ENCODE data around the gene NAV3. TPM values are rescaled to one million over a fixed set of nuclear protein-coding genes. Genes with fewer than 3 reads are reported as not detected.

NAV3 gene
- total RNA-seq, 1 experiment from 2014 or later, result 71.0 TPM

- no peak for DNase-seq (ENCODE audit: low read depth)
These were observed 149.0 kb downstream of the NAV3 start for GRCh38 chr12:77979597-77980250.

- DNase-seq (ENCODE audit: low read depth), result no peak
These were observed 150.1 kb downstream of the NAV3 start for GRCh38 chr12:77980782-77981181.

- no peak for DNase-seq (ENCODE audit: low read depth)
These were observed 153.2 kb downstream of the NAV3 start for GRCh38 chr12:77983859-77984258.

- no peak for DNase-seq (ENCODE audit: low read depth)
These were observed 162.1 kb downstream of the NAV3 start for GRCh38 chr12:77992760-77993159.

- DNase-seq (ENCODE audit: low read depth), result no peak
These were observed 163.0 kb downstream of the NAV3 start for GRCh38 chr12:77993658-77994057.

DNA sequence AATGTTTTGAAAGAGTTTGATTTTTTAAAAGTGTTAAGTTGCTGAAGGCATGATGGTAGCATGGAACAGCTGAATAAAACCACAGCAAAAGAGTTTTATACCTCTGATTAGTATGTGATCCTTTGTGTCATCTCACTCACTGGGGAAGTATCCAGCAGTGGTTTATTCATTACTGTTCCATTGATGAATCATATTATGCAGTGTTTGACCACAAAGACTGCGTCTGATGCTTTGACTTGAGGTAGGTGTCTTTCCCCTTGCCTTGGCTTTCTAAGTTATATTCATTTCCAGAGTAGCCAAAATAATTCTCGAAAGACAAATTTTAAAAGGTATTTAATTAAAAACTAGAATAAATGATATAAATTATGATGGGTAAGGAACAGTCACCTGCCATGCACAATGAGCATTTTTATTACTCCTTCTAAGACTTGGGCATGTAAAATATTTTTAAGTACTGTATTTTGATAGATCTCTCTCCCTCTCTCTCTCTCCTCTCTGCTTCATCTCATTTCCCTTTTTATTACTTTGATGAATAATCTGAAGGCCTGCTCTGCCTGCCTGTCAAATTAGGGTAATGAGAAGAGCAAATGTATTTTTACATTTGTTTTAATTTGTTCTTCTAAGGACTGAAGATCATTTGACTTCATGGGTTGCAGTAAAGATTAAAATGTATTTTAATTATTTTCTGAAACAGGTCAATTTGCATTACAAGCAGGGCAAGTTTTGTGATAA lies 164.9 kb downstream of the NAV3 start:
- DNase-seq (ENCODE audit: low read depth), result peak; percentile 91

GRCh38 chr12:77996670-77997069 lies 166.0 kb downstream of the NAV3 start:
- DNase-seq (ENCODE audit: low read depth), result no peak

- no peak for DNase-seq (ENCODE audit: low read depth)
These were observed 167.6 kb downstream of the NAV3 start for GRCh38 chr12:77998236-77998786.

DNA sequence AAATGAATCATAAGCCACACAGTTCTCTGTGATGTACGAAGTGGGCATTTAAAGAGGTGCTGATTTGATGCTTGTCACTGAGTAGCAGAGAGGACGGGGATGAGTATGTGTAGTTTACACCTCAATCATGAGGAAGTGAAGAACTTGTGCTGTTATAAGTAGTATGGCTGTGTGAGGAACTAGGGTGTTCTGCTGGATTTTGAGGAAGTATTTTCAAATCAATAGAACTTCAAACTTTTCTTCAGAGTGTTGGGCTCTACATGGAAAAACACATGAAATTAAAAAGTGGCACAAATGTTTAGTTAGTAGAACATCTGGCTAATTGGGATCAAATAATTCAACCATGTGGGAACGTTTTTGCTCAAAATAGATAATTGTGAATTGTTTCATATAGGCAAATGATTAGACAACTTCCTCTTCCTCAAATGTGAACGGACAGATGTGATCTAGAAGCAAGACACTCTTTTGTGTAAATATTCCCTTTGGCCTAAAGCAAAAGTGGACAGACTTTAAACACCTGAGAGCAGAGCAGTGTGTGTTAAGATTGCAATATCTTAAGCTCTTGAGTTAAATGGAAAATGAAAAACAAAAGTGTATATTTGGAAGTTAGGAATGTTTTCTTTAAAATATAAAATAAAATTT lies 168.5 kb downstream of the NAV3 start:
- no peak for DNase-seq (ENCODE audit: low read depth)

- no peak for DNase-seq (ENCODE audit: low read depth)
These were observed 172.2 kb downstream of the NAV3 start for GRCh38 chr12:78002878-78003277.

GRCh38 chr12:78004249-78005093 lies 173.8 kb downstream of the NAV3 start:
- no peak for DNase-seq (ENCODE audit: low read depth)

DNA sequence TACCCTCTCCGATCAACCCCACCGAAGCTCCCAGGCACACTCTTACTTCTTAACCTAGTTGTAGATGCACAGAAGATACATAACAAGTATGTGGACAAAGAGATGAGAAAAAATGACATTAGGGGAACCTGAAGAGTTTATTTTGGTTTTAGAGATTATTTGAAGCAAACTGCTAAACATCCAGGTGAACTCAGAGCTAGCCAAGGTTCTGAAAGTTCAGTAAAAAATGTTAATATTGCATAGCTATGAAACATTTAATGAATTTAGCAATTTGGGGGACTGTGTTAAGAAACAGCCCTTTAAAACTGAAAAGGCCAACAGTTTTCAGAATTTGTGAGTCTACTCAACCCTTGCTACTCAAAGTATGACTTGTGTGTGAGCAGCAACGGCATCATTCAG lies 174.4 kb downstream of the NAV3 start:
- DNase-seq (ENCODE audit: low read depth), result no peak

DNA sequence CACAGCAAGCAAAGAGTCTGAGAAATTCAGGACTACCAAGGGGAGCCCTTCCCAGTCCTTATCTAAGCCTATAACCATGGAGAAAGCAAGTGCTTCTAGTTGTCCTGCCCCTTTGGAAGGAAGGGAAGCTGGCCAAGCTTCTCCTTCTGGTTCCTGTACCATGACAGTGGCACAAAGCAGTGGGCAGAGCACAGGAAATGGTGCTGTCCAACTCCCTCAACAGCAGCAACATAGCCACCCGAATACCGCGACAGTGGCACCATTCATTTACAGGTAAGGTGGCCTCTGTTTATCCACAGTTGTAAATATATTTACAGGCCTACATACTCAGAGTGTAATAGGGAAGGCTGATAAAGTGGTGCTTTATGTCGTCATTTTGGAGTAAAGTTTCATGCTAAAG lies 176.5 kb downstream of the NAV3 start:
- no peak for DNase-seq (ENCODE audit: low read depth)

DNA sequence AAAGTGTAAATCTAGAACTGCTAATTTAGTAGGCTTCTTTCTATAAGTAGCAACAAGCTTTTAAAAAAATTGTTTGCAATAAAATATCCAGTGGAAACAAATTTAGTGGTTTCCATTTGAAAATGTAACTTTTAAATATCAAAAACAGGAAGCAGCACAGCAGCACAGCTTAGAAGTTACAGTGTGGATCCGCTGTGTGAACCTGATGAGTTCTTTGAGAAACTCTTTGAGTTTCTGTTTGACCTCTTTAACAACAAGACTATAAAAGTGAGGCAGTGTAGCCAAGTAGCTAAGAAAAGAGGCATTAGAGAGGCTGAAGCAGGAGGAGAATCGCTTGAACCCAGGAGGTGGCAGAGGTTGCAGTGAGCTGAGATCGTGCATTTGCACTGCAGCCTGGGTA lies 178.3 kb downstream of the NAV3 start:
- DNase-seq (ENCODE audit: low read depth), result no peak

- DNase-seq (ENCODE audit: low read depth), result no peak
These were observed 187.6 kb downstream of the NAV3 start for GRCh38 chr12:78018171-78018910.

DNA sequence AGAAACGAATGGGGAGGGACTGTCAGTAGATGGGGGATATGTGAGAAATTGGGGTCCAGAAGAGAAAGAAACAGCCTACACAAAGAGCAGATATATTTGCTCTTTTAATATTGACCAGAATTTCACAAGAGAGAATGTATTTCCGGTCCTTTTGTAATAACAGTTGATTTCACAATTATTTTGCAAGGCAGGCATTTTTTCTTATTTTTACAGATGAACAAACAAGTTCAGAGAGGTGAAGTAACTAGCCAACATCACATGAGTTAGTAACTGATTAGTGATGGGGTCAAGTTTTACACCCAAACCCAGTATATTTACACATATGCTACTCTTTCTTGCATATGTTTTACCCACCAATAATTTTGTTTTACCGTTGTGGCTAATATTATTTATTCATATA lies 188.2 kb downstream of the NAV3 start:
- DNase-seq (ENCODE audit: low read depth), result no peak

DNA sequence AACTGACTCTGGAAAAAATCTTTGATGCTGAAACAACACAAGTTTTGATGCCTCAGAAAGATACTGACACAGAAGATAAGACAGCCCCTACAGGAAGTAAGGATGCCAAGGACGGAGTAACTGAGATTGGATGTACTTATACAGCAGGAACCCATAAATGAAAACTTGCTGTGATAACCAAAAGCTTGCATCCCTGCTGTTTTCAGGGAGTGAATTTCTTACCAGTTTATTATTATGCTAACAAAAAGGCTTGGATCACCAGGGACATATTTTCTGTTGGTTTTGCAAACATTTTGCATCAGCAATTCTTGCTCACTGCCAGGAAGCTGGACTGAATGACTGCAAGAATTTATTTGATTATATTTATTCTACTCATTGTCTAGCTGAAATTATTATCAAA lies 197.7 kb downstream of the NAV3 start:
- no peak for DNase-seq (ENCODE audit: low read depth)

DNA sequence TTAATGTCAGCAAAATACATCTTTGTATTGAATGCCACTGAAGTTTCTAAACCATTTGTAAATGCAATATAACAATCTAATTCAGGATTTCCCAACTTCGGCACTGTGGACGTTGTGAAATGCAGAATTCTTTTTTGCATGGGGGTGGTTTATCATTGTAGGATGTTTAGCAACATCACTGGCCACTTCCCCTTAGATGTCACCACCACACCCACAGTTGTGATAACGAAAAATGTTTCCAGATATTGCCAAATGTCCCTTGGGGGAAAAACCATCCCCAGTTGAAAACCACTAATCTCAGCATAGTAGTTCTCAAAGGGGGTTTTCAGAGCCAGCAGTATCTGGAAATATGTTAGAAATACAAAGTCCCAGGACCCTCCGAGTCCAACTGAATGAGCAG lies 203.3 kb downstream of the NAV3 start:
- DNase-seq (ENCODE audit: low read depth), result no peak

DNA sequence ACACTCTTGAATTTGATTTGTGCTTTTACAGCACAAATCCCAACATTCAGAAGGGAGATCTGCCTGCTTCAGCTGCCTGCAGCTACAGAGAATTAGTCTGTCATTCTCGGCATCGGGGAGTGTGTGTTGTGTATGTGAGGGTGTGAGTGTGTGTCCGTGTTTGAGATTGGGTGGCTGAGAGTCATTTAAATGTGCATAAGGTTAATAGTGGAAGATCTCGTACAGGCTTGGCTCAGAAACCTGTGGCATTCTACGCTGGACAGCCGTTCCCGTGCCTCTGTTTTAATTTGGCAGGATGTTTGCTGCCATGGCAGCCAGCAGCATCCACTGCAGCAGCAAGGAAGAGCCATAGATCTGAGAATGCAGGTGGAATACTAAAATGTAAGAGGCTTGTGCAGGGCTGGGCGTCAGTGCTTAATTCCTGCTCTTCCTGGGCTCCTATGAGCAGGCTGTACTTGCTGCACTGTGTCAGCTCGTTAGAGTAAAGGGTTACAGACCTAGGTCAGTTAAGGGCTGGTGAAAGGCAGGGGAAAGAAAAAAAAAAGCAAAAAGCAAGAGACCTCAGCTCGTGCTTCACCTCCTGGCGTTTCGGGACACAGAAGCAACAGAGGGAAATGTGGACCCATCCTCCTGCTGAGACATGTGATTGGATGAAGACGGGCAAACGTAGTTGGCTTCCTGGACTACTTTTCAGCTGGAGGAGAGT lies 205.4 kb downstream of the NAV3 start:
- no peak for DNase-seq (ENCODE audit: low read depth)

- no peak for DNase-seq (ENCODE audit: low read depth)
These were observed 206.2 kb downstream of the NAV3 start for GRCh38 chr12:78036874-78037273.

Data from HT1080 (cell line).